ENCODE data around the gene PCDH18.

DNA sequence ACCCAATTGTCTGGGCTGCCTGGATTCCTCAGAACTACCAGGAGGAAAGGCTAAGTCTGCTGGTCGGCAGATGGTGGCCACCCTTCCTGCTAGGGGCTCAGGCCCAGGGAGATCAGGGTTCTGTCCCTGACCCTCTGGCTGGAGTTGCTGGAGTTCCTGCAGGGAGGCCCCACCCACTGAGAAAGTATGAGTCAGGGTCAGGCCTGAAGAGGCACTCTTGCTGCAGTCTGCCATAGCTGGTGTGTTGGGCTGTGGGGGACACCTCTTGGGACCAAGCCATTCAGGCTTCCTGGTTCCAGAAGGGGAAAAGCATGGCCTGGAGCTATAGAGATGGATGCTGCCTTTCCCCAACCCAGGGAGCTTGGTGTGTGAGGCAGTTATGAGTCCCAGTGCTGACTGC is 40.4 kb upstream of the PCDH18 start:
- TF ChIP-seq, protein P1, sequence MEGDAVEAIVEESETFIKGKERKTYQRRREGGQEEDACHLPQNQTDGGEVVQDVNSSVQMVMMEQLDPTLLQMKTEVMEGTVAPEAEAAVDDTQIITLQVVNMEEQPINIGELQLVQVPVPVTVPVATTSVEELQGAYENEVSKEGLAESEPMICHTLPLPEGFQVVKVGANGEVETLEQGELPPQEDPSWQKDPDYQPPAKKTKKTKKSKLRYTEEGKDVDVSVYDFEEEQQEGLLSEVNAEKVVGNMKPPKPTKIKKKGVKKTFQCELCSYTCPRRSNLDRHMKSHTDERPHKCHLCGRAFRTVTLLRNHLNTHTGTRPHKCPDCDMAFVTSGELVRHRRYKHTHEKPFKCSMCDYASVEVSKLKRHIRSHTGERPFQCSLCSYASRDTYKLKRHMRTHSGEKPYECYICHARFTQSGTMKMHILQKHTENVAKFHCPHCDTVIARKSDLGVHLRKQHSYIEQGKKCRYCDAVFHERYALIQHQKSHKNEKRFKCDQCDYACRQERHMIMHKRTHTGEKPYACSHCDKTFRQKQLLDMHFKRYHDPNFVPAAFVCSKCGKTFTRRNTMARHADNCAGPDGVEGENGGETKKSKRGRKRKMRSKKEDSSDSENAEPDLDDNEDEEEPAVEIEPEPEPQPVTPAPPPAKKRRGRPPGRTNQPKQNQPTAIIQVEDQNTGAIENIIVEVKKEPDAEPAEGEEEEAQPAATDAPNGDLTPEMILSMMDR (IDR thresholded peaks at IDR 0.05), result no peak
- no peak for TF ChIP-seq POLR2A (IDR thresholded peaks at IDR 0.05)
